ENCODE data around the gene UNC5C. TPM values are rescaled to one million over a fixed set of nuclear protein-coding genes. Genes with fewer than 3 reads are reported as not detected.
"Not testable (repeated sequence)": the region's sequence is repeated elsewhere in the genome, so short reads cannot be mapped to it uniquely, and the experiment has no call there.

The UNC5C gene
- total RNA-seq, 4 donors from 2014 or later = 4.6 to 8.1 (median 6.0) TPM

GRCh38 chr4:95151255-95151654, 397.5 kb downstream of the UNC5C start:
- ATAC-seq (ENCODE audit: low FRiP score) (no peak), DNase-seq (ENCODE audit: low spot score) (no peak)
- TF ChIP-seq CTCF (IDR thresholded peaks at IDR 0.05) = no peak

- DNase-seq (ENCODE audit: low spot score) (no peak), ATAC-seq (ENCODE audit: low FRiP score) (no peak)
- no peak for TF ChIP-seq CTCF (IDR thresholded peaks at IDR 0.05)
Measured at GRCh38 chr4:95142932-95143331, 405.8 kb downstream of the UNC5C start.

DNA sequence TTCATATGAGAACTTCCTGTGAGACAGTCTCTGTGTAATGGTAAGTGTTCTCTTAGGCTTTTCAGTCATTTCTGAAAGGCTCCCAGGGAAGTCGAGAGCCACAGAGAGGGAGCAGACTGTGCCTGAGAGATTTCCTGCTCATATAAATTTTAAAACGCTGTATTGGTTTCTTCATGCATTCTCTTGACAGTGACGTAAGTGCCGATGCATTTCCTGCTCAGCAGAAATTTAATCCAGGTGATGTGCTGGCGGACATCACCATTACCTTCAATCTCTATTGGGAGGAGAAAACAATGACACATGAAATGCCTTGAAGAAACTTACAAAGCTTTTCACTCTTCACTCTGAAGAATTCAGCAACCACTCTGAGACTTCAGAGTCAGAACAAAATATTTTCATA, 407.4 kb downstream of the UNC5C start:
- DNase-seq (ENCODE audit: low spot score) = no peak
- no peak for TF ChIP-seq CTCF (IDR thresholded peaks at IDR 0.05)
- ATAC-seq (ENCODE audit: low FRiP score) = no peak

DNA sequence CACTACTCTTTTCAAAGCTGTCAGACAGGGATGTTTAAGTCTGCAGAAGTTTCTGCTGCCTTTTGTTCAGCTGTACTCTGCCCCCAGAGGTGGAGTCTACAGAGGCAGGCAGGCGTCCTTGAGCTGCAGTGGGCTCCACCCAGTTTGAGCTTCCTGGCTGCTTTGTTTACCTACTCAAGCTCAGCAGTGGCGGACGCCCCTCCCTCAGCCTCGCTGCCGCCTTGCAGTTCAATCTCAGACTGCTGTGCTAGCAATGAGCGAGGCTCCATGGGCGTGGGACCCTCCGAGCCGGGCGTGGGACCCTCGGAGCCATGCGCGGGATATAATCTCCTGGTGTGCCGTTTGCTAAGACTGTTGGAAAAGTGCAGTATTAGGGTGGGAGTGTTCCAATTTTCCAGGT, 409.3 kb downstream of the UNC5C start:
- DNase-seq (ENCODE audit: low spot score); ATAC-seq (ENCODE audit: low FRiP score): not testable (repeated sequence)

DNA sequence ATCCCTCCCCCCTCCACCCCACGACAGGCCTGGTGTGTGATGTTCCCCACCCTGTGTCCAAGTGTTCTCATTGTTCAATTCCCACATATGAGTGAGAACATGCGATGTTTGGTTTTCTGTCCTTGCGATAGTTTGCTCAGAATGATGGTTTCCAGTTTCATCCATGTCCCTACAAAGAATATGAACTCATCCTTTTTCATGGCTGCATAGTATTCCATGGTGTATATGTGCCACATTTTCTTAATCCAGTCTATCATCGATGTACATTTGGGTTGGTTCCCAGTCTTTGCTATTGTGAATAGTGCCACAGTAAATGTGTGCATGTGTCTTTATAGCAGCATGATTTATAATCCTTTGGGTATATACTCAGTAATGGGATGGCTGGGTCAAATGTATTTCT, 414.8 kb downstream of the UNC5C start:
- not testable (repeated sequence) for DNase-seq (ENCODE audit: low spot score); ATAC-seq (ENCODE audit: low FRiP score)

DNA sequence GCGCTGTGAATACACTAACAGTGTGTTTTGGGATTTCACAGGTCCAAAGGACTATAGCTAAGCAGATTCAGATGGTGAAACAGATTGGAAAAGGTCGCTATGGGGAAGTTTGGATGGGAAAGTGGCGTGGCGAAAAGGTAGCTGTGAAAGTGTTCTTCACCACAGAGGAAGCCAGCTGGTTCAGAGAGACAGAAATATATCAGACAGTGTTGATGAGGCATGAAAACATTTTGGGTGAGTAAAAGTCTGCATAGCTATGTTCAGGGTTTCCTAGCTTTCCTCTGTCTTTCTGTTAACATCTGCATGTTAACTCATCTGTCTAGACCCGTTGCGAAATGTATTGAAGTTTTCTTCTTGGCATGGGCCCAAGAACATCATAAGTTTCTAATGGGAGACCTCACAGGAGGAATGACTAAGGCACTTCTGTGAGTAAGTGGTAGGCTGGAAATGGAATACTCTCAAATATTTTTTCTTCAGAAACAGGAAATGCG, 418.9 kb downstream of the UNC5C start:
- ATAC-seq (ENCODE audit: low FRiP score) = peak; percentile 93
- TF ChIP-seq CTCF (IDR thresholded peaks at IDR 0.05) = no peak
- DNase-seq (ENCODE audit: low spot score) = no peak

GRCh38 chr4:95129031-95129430, 419.7 kb downstream of the UNC5C start:
- ATAC-seq (ENCODE audit: low FRiP score) = no peak
- TF ChIP-seq CTCF (IDR thresholded peaks at IDR 0.05) = no peak
- DNase-seq (ENCODE audit: low spot score) = no peak

DNA sequence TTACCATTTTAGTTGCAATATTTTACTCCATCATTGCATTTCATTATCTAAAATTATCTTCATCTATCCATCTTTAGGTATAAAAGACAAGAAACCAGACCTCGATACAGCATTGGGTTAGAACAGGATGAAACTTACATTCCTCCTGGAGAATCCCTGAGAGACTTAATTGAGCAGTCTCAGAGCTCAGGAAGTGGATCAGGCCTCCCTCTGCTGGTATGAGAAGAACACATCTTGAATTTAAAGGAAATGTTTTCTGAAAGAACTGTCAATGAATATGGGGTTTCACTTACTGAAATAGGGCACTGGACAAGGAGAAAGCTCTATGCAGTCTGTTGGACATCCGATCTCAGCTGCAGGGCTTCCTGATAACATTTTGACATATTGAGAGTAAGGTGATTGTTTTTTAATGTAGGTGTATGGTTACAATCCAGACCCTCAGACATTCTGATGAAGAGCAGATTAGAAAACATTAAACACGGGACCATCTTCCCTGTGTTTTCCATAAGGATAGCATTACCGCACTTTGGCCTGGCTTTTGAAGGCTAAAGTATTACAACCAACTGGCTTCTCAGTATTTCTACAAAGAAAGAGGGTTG, 423.8 kb downstream of the UNC5C start:
- no peak for TF ChIP-seq CTCF (IDR thresholded peaks at IDR 0.05)
- ATAC-seq (ENCODE audit: low FRiP score) (peak; percentile 57), DNase-seq (ENCODE audit: low spot score) (no peak)

All from omental fat pad (tissue), 4 donors.